HepG2 (cell line): ENCODE measurements around the gene ZPR1. TPM values are rescaled to one million over a fixed set of nuclear protein-coding genes. Genes with fewer than 3 reads are reported as not detected.
A peak's percentile ranks its signal among the peaks of the same experiment; 100 is the strongest.

Experiments used
- ATF7 ChIP-seq, 2 experiments: fragments of 450-650 bp in 1 of 2; sonication (generic) in 1 of 2; formaldehyde crosslinking in 1 of 2; IDR thresholded peaks; 2 replicates each; pipeline versions ENCODE4 v1.4.0 to v1.6.1; 2016 to 2020; ENCODE audit warnings: antibody characterized with exemption in 1 of 2, mild to moderate bottlenecking in 1 of 2, missing genetic modification reagents in 1 of 2
- EHMT2 ChIP-seq: fragments of 200-600 bp; sonication (generic); IDR thresholded peaks from 2 replicates; pipeline ENCODE4 v1.7.0; 2017; ENCODE audit warnings: antibody characterized with exemption, low read depth, low read length, borderline replicate concordance
- FOXP1 ChIP-seq, 2 experiments: fragments of 450-650 bp in 1 of 2; IDR thresholded peaks; 2 replicates each; pipeline ENCODE4 v1.6.1; 2017 to 2018; ENCODE audit warnings: antibody characterized with exemption in 1 of 2
- HNRNPH1 ChIP-seq: fragments of 200-400 bp; formaldehyde crosslinking; optimal IDR thresholded peaks from 2 replicates; pipeline ENCODE3; 2017; ENCODE audit warnings: mild to moderate bottlenecking, low read depth, low read length
- JUNB ChIP-seq: sonication (generic); formaldehyde crosslinking; IDR thresholded peaks from 2 replicates; pipeline ENCODE4 v1.8.0; 2022; ENCODE audit warnings: missing genetic modification reagents, mild to moderate bottlenecking, borderline replicate concordance
- KAT8 ChIP-seq: IDR thresholded peaks from 2 replicates; pipeline ENCODE4 v1.6.1; 2016; ENCODE audit warnings: missing genetic modification reagents, missing compliant biosample characterization
- POGZ ChIP-seq: sonication (generic); formaldehyde crosslinking; IDR thresholded peaks from 2 replicates; pipeline ENCODE4 v1.4.0; 2020; ENCODE audit warnings: mild to moderate bottlenecking, missing genetic modification reagents
- SNRNP70 ChIP-seq: fragments of 200-400 bp; formaldehyde crosslinking; IDR thresholded peaks from 2 replicates; pipeline ENCODE4 v1.6.1; 2017; ENCODE audit warnings: mild to moderate bottlenecking, low read depth, low read length, moderate library complexity
- TARDBP ChIP-seq: sonication (generic); formaldehyde crosslinking; IDR thresholded peaks from 2 replicates; pipeline ENCODE4 v1.8.0; 2022; ENCODE audit warnings: mild to moderate bottlenecking, missing genetic modification reagents
- TMF1 ChIP-seq: sonication (generic); formaldehyde crosslinking; IDR thresholded peaks from 2 replicates; pipeline ENCODE4 v1.8.1; 2022; ENCODE audit warnings: low read depth, missing genetic modification reagents
- ZNF543 ChIP-seq: sonication (generic); formaldehyde crosslinking; IDR thresholded peaks from 2 replicates; pipeline ENCODE4 v1.4.0; 2020; ENCODE audit warnings: mild to moderate bottlenecking, missing genetic modification reagents
- polyA plus RNA-seq, 8 experiments: library from polyadenylated mRNA; depleted of rRNA in 3 of 8; stranded (reverse) in 7 of 8; unstranded in 1 of 8; fragments of >200 nt; fragmentation: Illumina TruSeq in 4 of 8; extraction: Trizol in 4 of 8; gene quantifications; 2 replicates each; pipeline versions ENCODE4 v1.2.1 to v1.2.3, GENCODE V29; 2011 to 2016; ENCODE audit warnings: low read depth in 4 of 8, missing spikeins in 1 of 8, mixed read lengths in 1 of 8; ENCODE audit not compliant: insufficient read depth in 1 of 8
- total RNA-seq, 5 experiments: library from RNA; depleted of rRNA; stranded (reverse); fragments of >200 nt; fragmentation: Illumina TruSeq; extraction: Trizol; gene quantifications; 2 replicates each; pipeline ENCODE4 v1.2.3, GENCODE V29; 2016; ENCODE audit warnings: low read depth in 1 of 5
- TF ChIP-seq, protein P1 (sequence below): sonication (generic); formaldehyde crosslinking; IDR thresholded peaks from 2 replicates; pipeline ENCODE4 v1.8.1; 2023; ENCODE audit warnings: mild to moderate bottlenecking, inconsistent platforms, moderate library complexity, missing genetic modification reagents, borderline replicate concordance
- TF ChIP-seq, protein P2 (sequence below): sonication (generic); formaldehyde crosslinking; IDR thresholded peaks from 2 replicates; pipeline ENCODE4 v1.5.0; 2020; ENCODE audit warnings: mild to moderate bottlenecking, missing genetic modification reagents, borderline replicate concordance
- TF ChIP-seq, protein P3 (sequence below): sonication (generic); formaldehyde crosslinking; IDR thresholded peaks from 2 replicates; pipeline ENCODE4 v1.4.0; 2020; ENCODE audit warnings: mild to moderate bottlenecking, missing genetic modification reagents
- TF ChIP-seq, protein P4 (sequence below), 2 experiments: sonication (generic) in 1 of 2; formaldehyde crosslinking in 1 of 2; IDR thresholded peaks; 2 replicates each; pipeline versions ENCODE4 v1.5.1 to v1.6.1; 2011 to 2020; ENCODE audit warnings: borderline replicate concordance in 1 of 2, low read depth in 1 of 2, low read length in 1 of 2, mild to moderate bottlenecking in 1 of 2, missing genetic modification reagents in 1 of 2, moderate library complexity in 1 of 2
- TF ChIP-seq, protein P5 (sequence below): sonication (generic); formaldehyde crosslinking; IDR thresholded peaks from 2 replicates; pipeline ENCODE4 v1.5.0; 2020; ENCODE audit warnings: mild to moderate bottlenecking, missing genetic modification reagents

ZPR1 gene
- total and polyA plus RNA-seq, 2 of the 13 experiments (the other 11 are each of a cell fraction or from before 2014, with no cell fraction given): 40.0 to 79.3 TPM

DNA sequence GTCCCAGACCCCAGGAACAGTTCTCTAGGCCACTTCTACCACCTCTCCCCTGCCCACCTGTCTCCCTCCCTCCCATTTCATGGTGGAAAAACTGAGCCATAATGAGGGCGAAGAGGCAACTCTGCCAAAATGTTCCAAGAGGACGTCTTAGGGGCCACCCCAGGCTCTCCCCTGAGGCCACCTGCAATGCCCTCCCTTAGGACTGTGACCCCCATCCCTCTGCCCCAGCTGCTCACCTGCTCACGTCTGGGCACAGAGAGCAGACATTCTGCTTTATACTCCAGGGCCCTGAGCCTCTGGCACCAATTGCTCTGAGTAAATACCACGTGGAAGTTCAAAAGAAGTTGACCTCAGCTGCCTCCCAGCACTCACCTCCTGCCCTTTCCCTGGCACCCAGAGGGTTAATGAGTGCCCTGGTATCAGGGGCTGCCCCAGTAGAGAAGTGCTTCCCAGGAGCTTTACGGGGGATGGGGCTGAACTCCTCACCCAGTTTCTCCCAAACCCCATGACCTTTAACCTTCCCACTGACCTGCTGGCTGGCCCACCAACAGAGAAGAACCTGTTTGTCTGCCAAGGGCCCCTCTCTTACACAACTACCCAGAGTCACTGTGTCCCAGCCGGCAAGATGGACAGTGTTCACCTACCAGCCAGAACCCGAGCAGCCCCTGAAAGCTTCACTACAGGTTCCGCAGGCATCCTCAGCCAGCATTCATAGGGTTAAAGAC, 4.5 kb upstream of the ZPR1 start (continued):
- TF ChIP-seq, protein P1, sequence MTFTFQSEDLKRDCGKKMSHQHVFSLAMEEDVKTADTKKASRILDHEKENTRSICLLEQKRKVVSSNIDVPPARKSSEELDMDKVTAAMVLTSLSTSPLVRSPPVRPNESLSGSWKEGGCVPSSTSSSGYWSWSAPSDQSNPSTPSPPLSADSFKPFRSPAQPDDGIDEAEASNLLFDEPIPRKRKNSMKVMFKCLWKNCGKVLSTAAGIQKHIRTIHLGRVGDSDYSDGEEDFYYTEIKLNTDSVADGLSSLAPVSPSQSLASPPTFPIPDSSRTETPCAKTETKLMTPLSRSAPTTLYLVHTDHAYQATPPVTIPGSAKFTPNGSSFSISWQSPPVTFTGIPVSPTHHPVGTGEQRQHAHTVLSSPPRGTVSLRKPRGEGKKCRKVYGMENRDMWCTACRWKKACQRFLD: no peak
- TF ChIP-seq HNRNPH1 (no peak), SNRNP70 (no peak), ZNF543 (CRISPR knock-in tag) (0 out of 2 replicates have a peak, but pooled peaks have one; percentile 20), JUNB (CRISPR knock-in tag) (no peak), ATF7 (IDR thresholded peaks at IDR 0.05) (no peak), ATF7 (CRISPR knock-in tag; IDR thresholded peaks at IDR 0.05) (no peak), TMF1 (CRISPR knock-in tag) (peak; percentile 51; the same call in 1 of the 2 replicates), TARDBP (peak; percentile 65; the same call in 1 of the 2 replicates), POGZ (CRISPR knock-in tag) (peak; percentile 55; the same call in 1 of the 2 replicates), FOXP1 (IDR thresholded peaks at IDR 0.05) (no peak), FOXP1 (CRISPR knock-in tag; IDR thresholded peaks at IDR 0.05) (peak; percentile 25; the same call in 1 of the 2 replicates), EHMT2 (no peak), KAT8 (CRISPR knock-in tag) (peak; percentile 13; the same call in 1 of the 2 replicates)
- TF ChIP-seq, protein P2, sequence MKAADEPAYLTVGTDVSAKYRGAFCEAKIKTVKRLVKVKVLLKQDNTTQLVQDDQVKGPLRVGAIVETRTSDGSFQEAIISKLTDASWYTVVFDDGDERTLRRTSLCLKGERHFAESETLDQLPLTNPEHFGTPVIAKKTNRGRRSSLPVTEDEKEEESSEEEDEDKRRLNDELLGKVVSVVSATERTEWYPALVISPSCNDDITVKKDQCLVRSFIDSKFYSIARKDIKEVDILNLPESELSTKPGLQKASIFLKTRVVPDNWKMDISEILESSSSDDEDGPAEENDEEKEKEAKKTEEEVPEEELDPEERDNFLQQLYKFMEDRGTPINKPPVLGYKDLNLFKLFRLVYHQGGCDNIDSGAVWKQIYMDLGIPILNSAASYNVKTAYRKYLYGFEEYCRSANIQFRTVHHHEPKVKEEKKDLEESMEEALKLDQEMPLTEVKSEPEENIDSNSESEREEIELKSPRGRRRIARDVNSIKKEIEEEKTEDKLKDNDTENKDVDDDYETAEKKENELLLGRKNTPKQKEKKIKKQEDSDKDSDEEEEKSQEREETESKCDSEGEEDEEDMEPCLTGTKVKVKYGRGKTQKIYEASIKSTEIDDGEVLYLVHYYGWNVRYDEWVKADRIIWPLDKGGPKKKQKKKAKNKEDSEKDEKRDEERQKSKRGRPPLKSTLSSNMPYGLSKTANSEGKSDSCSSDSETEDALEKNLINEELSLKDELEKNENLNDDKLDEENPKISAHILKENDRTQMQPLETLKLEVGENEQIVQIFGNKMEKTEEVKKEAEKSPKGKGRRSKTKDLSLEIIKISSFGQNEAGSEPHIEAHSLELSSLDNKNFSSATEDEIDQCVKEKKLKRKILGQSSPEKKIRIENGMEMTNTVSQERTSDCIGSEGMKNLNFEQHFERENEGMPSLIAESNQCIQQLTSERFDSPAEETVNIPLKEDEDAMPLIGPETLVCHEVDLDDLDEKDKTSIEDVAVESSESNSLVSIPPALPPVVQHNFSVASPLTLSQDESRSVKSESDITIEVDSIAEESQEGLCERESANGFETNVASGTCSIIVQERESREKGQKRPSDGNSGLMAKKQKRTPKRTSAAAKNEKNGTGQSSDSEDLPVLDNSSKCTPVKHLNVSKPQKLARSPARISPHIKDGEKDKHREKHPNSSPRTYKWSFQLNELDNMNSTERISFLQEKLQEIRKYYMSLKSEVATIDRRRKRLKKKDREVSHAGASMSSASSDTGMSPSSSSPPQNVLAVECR: 0 out of 2 replicates have a peak, but pooled peaks have one; percentile 5
- TF ChIP-seq, protein P3, sequence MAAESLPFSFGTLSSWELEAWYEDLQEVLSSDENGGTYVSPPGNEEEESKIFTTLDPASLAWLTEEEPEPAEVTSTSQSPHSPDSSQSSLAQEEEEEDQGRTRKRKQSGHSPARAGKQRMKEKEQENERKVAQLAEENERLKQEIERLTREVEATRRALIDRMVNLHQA (CRISPR knock-in tag): no peak
- TF ChIP-seq, protein P4, sequence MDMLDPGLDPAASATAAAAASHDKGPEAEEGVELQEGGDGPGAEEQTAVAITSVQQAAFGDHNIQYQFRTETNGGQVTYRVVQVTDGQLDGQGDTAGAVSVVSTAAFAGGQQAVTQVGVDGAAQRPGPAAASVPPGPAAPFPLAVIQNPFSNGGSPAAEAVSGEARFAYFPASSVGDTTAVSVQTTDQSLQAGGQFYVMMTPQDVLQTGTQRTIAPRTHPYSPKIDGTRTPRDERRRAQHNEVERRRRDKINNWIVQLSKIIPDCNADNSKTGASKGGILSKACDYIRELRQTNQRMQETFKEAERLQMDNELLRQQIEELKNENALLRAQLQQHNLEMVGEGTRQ (IDR thresholded peaks at IDR 0.05; ENCODE audit: low read depth, low read length): no peak
- TF ChIP-seq, protein P4 (CRISPR knock-in tag; IDR thresholded peaks at IDR 0.05; ENCODE audit: borderline replicate concordance): peak; percentile 51; the same call in 1 of the 2 replicates
- TF ChIP-seq, protein P5, sequence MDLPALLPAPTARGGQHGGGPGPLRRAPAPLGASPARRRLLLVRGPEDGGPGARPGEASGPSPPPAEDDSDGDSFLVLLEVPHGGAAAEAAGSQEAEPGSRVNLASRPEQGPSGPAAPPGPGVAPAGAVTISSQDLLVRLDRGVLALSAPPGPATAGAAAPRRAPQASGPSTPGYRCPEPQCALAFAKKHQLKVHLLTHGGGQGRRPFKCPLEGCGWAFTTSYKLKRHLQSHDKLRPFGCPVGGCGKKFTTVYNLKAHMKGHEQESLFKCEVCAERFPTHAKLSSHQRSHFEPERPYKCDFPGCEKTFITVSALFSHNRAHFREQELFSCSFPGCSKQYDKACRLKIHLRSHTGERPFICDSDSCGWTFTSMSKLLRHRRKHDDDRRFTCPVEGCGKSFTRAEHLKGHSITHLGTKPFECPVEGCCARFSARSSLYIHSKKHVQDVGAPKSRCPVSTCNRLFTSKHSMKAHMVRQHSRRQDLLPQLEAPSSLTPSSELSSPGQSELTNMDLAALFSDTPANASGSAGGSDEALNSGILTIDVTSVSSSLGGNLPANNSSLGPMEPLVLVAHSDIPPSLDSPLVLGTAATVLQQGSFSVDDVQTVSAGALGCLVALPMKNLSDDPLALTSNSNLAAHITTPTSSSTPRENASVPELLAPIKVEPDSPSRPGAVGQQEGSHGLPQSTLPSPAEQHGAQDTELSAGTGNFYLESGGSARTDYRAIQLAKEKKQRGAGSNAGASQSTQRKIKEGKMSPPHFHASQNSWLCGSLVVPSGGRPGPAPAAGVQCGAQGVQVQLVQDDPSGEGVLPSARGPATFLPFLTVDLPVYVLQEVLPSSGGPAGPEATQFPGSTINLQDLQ (CRISPR knock-in tag): peak; percentile 46; the same call in 1 of the 2 replicates
